ENCODE results near the gene RC3H1.
"Not testable (repeated sequence)": the region's sequence is repeated elsewhere in the genome, so short reads cannot be mapped to it uniquely, and the experiment has no call there.

The RC3H1 gene

DNA sequence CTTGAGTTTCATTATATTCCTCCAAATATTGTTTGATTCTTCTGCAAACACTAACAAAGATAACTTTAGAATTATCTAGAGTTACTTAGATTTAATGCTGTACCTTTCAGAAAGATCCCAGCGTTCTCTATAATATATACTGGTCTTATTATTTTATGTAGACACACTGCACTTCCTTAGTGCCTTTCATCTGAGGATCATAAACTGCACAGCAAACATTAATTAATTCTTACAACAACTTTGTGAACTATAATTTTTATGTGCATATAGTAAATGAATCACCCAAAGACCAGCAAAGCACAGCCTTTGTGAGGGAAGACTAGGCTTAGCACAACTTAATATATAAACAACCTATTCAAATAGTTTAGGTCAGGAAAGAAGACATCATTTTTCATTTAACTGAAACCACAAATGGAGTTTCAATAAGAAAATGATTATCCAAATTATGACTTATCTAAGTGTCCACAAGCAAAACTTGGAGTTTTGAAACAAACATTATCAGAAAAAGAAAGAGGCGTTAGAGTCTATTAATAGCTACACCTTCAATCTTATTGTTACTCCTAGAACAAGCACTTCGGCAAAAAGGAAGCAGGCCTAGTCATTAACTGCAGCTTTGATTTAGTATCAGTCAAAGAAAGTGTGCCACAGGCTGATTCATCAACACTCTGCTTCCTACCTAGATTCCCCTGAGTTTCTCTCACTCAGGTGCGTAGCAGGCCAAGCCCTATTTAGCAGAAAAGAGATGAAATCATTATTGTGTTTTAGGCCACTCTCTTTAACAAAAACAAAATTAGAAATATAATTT, 22.5 kb upstream of the RC3H1 start:
- Histone ChIP-seq H3K4me1 (ENCODE audit: control insufficient read depth, insufficient read depth, low read length) (no peaks in the 10 kb centered on the region), H3K9me3 (ENCODE audit: control insufficient read depth, insufficient read depth, low read depth, low read length) (no peaks in the 10 kb centered on the region), H3K27ac (ENCODE audit: low read depth, low read length) (no peak overlapping the region), H3K9ac (ENCODE audit: low read length) (no peak overlapping the region), H3K27me3 (ENCODE audit: control insufficient read depth, insufficient read depth, low read length) (no peaks in the 10 kb centered on the region), H3K4me3 (ENCODE audit: low read depth, low read length) (no peak overlapping the region), H3K36me3 (ENCODE audit: control insufficient read depth, insufficient read depth, low read length) (no peaks in the 10 kb centered on the region)

DNA sequence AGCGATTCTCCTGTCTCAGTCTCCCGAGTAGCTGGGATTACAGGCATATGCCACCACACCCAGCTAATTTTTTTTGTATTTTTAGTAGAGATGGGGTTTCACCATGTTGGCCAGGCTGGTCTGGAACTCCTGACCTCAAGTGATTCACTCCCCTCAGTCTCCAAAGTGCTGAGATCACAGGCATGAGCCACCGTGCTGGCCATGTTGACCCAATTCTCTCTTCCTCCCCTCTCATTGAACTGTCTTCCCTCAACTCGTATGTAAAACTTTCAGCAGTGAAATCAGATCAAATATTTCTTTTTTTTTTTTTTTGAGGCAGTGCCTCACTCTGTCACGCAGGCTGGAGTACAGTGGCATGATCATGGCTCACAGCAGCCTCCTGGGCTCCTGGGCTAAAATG, 20.4 kb upstream of the RC3H1 start:
- not testable (repeated sequence) for H3K4me1 ChIP-seq (ENCODE audit: control insufficient read depth, insufficient read depth, low read length); H3K9ac ChIP-seq (ENCODE audit: low read length); H3K36me3 ChIP-seq (ENCODE audit: control insufficient read depth, insufficient read depth, low read length); H3K27me3 ChIP-seq (ENCODE audit: control insufficient read depth, insufficient read depth, low read length); H3K4me3 ChIP-seq (ENCODE audit: low read depth, low read length); H3K27ac ChIP-seq (ENCODE audit: low read depth, low read length); H3K9me3 ChIP-seq (ENCODE audit: control insufficient read depth, insufficient read depth, low read depth, low read length)

DNA sequence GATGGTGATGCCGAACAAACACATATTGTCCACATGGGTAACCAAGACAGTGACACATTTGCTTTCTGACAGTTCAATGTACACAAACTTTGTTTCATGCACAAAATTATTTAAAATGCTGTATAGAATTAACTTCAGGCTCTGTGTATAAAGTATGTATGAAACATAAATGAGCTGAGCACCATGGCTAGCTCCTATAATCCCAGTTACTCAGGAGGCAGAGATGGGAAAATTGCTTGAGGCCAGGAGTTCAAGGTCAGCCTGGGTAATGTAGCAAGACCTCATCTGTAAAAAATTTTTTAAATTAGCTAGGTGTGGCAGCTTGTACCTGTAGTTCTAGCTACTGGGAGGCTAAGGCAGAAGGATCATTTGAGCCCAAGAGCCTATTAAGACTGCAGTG, 19.2 kb upstream of the RC3H1 start:
- Histone ChIP-seq H3K27me3 (ENCODE audit: control insufficient read depth, insufficient read depth, low read length) (no peaks in the 10 kb centered on the region), H3K4me3 (ENCODE audit: low read depth, low read length) (no peak overlapping the region), H3K9ac (ENCODE audit: low read length) (no peak overlapping the region), H3K27ac (ENCODE audit: low read depth, low read length) (no peak overlapping the region), H3K36me3 (ENCODE audit: control insufficient read depth, insufficient read depth, low read length) (no peaks in the 10 kb centered on the region), H3K9me3 (ENCODE audit: control insufficient read depth, insufficient read depth, low read depth, low read length) (no peaks in the 10 kb centered on the region), H3K4me1 (ENCODE audit: control insufficient read depth, insufficient read depth, low read length) (no peaks in the 10 kb centered on the region)

DNA sequence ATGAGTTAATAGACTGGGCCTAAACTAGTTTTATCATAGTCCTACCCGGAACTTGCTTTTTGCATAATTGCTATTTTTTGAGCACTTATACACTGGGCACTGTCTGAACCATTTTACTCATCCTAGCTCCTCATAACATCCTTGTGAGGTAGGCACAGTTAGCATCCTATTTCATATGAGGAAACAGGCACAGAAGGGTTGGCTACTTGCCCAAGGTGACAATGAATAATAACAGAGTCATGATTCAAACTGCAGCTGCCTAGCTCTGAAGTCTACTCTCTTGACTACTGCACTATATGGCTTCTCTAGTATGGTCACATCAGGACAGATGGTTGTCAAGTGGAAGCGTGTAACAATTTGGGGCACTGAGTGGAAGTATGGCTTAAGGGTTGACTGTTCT, 18.2 kb upstream of the RC3H1 start:
- Histone ChIP-seq H3K4me3 (ENCODE audit: low read depth, low read length) (no peak overlapping the region), H3K9me3 (ENCODE audit: control insufficient read depth, insufficient read depth, low read depth, low read length) (no peaks in the 10 kb centered on the region), H3K27ac (ENCODE audit: low read depth, low read length) (no peak overlapping the region), H3K9ac (ENCODE audit: low read length) (no peak overlapping the region), H3K27me3 (ENCODE audit: control insufficient read depth, insufficient read depth, low read length) (no peaks in the 10 kb centered on the region), H3K4me1 (ENCODE audit: control insufficient read depth, insufficient read depth, low read length) (no peaks in the 10 kb centered on the region), H3K36me3 (ENCODE audit: control insufficient read depth, insufficient read depth, low read length) (no peaks in the 10 kb centered on the region)

DNA sequence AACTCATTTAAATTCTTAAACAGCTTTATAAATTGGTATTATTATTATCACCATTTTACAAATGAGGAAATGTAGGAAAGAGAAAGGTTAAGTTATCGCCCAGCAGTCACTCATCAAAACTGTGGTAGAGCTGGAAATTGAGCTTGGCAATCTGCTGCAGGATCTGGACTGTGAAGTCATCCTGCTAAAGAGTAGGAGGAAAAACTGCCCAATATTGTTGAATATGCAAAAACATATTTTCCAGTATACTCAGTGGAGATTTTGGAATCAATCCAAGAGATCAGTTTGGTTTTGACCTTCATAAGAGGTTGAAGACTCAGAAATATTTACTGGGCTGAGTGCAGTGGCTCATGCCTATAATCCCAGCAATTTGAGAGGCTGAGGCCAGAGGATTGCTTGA, 16.9 kb upstream of the RC3H1 start:
- H3K9ac ChIP-seq (ENCODE audit: low read length), result no peak overlapping the region
- no peaks in the 10 kb centered on the region for H3K36me3 ChIP-seq (ENCODE audit: control insufficient read depth, insufficient read depth, low read length)
- H3K4me1 ChIP-seq (ENCODE audit: control insufficient read depth, insufficient read depth, low read length), result no peaks in the 10 kb centered on the region
- no peaks in the 10 kb centered on the region for H3K27me3 ChIP-seq (ENCODE audit: control insufficient read depth, insufficient read depth, low read length)
- no peaks in the 10 kb centered on the region for H3K9me3 ChIP-seq (ENCODE audit: control insufficient read depth, insufficient read depth, low read depth, low read length)
- no peak overlapping the region for H3K27ac ChIP-seq (ENCODE audit: low read depth, low read length)
- H3K4me3 ChIP-seq (ENCODE audit: low read depth, low read length), result no peak overlapping the region

DNA sequence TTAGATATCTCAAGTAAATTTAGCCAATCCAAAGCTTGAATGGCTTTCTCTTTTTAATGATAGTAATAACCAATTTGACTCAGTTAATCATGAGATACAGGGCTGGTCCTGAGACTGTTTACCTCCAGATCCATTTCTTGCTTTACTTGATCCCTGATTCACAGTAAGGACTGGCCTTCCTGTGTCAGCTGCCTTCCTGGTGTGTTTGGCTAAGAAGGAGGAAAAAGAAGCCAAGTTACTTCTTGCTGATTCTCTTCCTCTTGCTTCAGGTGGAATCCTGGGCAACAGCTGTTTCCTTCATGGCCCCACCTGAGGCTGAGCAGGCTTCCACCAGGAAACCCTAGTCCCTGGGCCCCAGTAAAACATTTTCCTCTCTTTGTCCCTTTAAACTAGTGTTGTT, 14.6 kb upstream of the RC3H1 start:
- Histone ChIP-seq H3K27ac (ENCODE audit: low read depth, low read length) (no peak overlapping the region), H3K36me3 (ENCODE audit: control insufficient read depth, insufficient read depth, low read length) (no peaks in the 10 kb centered on the region), H3K4me3 (ENCODE audit: low read depth, low read length) (no peak overlapping the region), H3K4me1 (ENCODE audit: control insufficient read depth, insufficient read depth, low read length) (no peaks in the 10 kb centered on the region), H3K9me3 (ENCODE audit: control insufficient read depth, insufficient read depth, low read depth, low read length) (no peaks in the 10 kb centered on the region), H3K9ac (ENCODE audit: low read length) (no peak overlapping the region), H3K27me3 (ENCODE audit: control insufficient read depth, insufficient read depth, low read length) (peaks cover 13% of the 10 kb centered on the region)

DNA sequence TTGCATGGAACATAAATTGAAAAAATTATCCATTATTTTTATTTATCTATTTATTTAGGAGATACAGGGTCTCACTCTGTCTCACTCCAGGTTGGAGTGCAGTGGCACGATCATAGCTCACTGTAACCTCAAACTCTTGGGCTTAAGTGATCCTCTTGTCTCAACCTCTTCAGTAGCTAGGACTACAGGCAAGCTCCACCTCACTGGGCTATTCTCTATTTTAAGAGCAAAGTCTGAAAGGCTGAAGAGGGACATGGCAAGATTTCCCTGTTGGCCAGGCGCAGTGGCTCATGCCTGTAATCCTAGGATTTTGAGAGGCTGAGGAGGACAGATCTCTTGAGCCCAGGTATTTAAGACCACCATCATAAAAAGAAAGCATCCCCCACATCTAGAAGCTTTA, 14.0 kb upstream of the RC3H1 start:
- no peaks in the 10 kb centered on the region for H3K4me1 ChIP-seq (ENCODE audit: control insufficient read depth, insufficient read depth, low read length)
- no peaks in the 10 kb centered on the region for H3K9me3 ChIP-seq (ENCODE audit: control insufficient read depth, insufficient read depth, low read depth, low read length)
- H3K9ac ChIP-seq (ENCODE audit: low read length), result no peak overlapping the region
- peaks cover 19% of the 10 kb centered on the region for H3K27me3 ChIP-seq (ENCODE audit: control insufficient read depth, insufficient read depth, low read length)
- no peak overlapping the region for H3K27ac ChIP-seq (ENCODE audit: low read depth, low read length)
- no peaks in the 10 kb centered on the region for H3K36me3 ChIP-seq (ENCODE audit: control insufficient read depth, insufficient read depth, low read length)
- no peak overlapping the region for H3K4me3 ChIP-seq (ENCODE audit: low read depth, low read length)

DNA sequence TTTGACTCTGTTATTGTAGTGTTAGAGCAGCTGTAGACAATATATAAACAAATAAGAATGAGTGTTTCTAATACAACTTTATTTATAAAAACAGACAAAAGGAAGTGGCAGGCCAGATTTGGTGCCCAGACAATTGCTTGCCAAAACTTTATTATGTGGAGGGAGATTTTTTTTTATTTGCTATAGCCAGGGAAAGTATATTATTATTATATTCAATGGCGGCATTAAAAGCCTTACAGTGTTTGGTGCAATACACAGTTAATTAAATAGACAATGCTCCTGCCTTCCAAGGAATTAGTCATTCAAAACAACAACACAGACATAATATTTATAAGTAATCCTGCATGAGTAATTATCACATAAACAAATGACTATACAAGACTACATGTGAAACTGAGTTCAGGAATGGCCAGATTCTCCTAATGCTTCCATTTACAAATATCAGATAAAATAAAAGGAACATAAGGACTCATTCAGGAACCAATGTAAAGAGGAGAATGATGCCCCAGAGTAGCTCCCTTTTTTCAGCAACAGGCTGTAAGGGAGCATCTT, 10.6 kb upstream of the RC3H1 start:
- H3K9ac ChIP-seq (ENCODE audit: low read length), result no peak overlapping the region
- peaks cover 23% of the 10 kb centered on the region for H3K27me3 ChIP-seq (ENCODE audit: control insufficient read depth, insufficient read depth, low read length)
- no peak overlapping the region for H3K27ac ChIP-seq (ENCODE audit: low read depth, low read length)
- H3K4me1 ChIP-seq (ENCODE audit: control insufficient read depth, insufficient read depth, low read length), result no peaks in the 10 kb centered on the region
- H3K4me3 ChIP-seq (ENCODE audit: low read depth, low read length), result no peak overlapping the region
- no peaks in the 10 kb centered on the region for H3K36me3 ChIP-seq (ENCODE audit: control insufficient read depth, insufficient read depth, low read length)
- H3K9me3 ChIP-seq (ENCODE audit: control insufficient read depth, insufficient read depth, low read depth, low read length), result no peaks in the 10 kb centered on the region

DNA sequence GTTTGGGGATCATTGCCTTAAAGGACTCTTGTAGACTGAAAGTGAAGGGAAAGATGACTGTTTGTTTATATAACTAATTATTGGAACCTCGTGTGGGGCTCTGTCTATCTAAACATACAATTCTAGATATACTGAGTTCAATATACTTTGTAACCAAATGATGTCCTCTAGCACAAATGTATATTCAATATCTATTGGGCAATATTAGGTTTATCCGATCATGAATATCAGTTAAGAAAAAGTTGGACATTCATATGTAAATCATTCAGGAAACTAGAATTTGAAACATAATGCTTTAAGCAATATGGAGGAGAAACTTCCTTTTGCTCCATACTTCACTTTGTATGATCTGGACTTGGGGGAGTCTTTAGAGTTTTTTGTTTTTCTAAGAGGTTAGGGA, 8.9 kb upstream of the RC3H1 start:
- Histone ChIP-seq H3K36me3 (ENCODE audit: control insufficient read depth, insufficient read depth, low read length) (no peaks in the 10 kb centered on the region), H3K27me3 (ENCODE audit: control insufficient read depth, insufficient read depth, low read length) (peaks cover 23% of the 10 kb centered on the region), H3K27ac (ENCODE audit: low read depth, low read length) (no peak overlapping the region), H3K4me3 (ENCODE audit: low read depth, low read length) (no peak overlapping the region), H3K4me1 (ENCODE audit: control insufficient read depth, insufficient read depth, low read length) (no peaks in the 10 kb centered on the region), H3K9me3 (ENCODE audit: control insufficient read depth, insufficient read depth, low read depth, low read length) (no peaks in the 10 kb centered on the region), H3K9ac (ENCODE audit: low read length) (no peak overlapping the region)

DNA sequence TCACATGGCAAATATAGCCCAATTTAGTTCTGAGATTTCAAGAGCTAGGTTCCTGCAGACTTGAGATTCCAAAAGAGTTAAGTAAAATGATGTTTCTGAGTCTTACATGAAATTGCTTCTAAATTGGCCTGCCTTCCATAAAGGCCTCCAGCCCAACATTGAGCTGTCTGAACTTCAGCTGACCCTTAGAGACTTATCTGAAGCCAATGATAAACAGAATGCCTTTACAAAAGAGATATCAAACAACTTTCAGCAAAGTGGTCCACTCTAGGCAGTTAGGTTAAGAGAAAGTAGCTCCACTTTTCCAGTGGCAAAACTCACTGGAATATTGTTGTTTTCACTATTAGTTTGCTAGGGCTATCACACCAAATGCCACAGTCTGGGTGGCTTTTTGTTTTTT, 6.3 kb upstream of the RC3H1 start:
- Histone ChIP-seq H3K36me3 (ENCODE audit: control insufficient read depth, insufficient read depth, low read length) (no peaks in the 10 kb centered on the region), H3K27ac (ENCODE audit: low read depth, low read length) (no peak overlapping the region), H3K27me3 (ENCODE audit: control insufficient read depth, insufficient read depth, low read length) (peaks cover 22% of the 10 kb centered on the region), H3K9ac (ENCODE audit: low read length) (no peak overlapping the region), H3K4me3 (ENCODE audit: low read depth, low read length) (no peak overlapping the region), H3K9me3 (ENCODE audit: control insufficient read depth, insufficient read depth, low read depth, low read length) (no peaks in the 10 kb centered on the region), H3K4me1 (ENCODE audit: control insufficient read depth, insufficient read depth, low read length) (peaks cover 4% of the 10 kb centered on the region; the same call in 1 of the 2 replicates)

DNA sequence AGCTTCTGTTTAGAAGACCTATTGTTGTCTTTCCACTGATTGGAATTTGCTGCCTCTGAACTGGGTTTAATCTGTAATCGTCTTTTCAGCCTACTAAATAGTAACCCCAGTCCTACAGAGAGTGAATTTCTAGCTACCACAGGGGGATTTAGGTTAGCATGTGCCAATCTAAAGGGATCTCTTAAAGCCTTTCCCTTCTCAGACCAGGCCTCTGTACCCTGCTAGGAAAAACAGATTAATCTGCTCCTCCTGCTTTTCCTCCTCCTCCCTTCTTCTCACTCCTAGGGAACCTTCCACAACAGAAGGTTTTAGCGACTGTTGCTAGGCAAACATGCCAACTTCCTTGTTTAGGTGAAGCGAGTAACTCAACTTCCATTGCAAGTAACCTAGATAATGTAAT, 1.3 kb upstream of the RC3H1 start:
- Histone ChIP-seq H3K27ac (ENCODE audit: low read depth, low read length) (no peak overlapping the region), H3K4me3 (ENCODE audit: low read depth, low read length) (peak overlapping the region; percentile 92), H3K36me3 (ENCODE audit: control insufficient read depth, insufficient read depth, low read length) (no peaks in the 10 kb centered on the region)

More for the DNA sequence above, 1.3 kb upstream of the RC3H1 start:
- Histone ChIP-seq H3K9me3 (ENCODE audit: control insufficient read depth, insufficient read depth, low read depth, low read length) (no peaks in the 10 kb centered on the region), H3K9ac (ENCODE audit: low read length) (no peak overlapping the region), H3K4me1 (ENCODE audit: control insufficient read depth, insufficient read depth, low read length) (peaks cover 15% of the 10 kb centered on the region), H3K27me3 (ENCODE audit: control insufficient read depth, insufficient read depth, low read length) (no peaks in the 10 kb centered on the region)

Measured in HUES6 (cell line).